ENCODE data around the gene C15orf61.

C15orf61 gene

GRCh38 chr15:67515090-67515489, 5.8 kb upstream of the C15orf61 start:
- no peak for DNase-seq

- DNase-seq = no peak
Measured at GRCh38 chr15:67515557-67515956, 5.4 kb upstream of the C15orf61 start.

- no peak for DNase-seq
Measured at GRCh38 chr15:67520321-67521028, 456 bp upstream of the C15orf61 start.

- no peak for DNase-seq
Measured at GRCh38 chr15:67521783-67522568, 1.0 kb downstream of the C15orf61 start.

DNA sequence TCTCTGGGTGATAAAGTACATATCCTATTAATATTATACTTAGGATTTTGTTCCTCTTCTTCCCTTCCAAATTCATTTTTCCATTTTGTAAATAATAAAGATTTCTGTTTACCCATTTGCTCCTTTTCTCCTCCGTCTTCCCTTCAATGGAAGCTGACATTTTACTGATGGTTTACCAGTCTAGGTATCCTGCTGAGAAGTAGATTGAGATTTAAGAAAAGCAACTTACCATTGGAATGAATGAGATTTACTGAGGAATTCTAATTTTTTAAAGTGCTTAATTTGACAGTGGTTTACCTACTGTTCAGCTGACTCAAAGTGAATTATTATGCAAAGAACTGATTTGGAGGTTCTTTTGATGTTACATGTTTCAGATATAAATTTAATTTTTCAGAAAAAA, 2.4 kb downstream of the C15orf61 start:
- no peak for DNase-seq

- no peak for DNase-seq
Measured at GRCh38 chr15:67524235-67524634, 3.3 kb downstream of the C15orf61 start.

- no peak for DNase-seq
Measured at GRCh38 chr15:67528513-67528912, 7.6 kb downstream of the C15orf61 start.

DNA sequence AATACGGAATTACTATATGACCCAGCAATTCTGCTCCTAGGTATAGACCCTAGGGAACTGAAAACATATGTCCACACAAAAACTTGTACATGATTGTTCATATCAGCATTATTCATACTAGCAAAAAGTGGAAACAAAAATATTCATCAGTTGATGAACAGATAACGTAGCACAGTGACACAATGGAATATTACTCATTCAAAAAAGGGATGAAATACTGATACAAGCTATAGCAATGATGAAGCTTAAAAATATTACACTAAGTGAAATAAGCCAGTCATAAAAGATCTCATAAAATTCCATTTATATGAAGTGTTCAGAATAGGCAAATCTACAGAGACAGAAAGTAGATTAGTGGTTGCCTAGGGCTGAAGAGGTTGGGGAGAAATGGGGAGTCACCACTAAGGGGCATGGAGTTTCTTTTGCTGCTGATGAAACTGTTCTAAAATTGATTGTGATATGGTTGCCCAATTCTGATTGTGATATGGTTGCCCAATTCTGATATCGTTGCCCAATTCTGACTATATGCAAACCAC, 10.5 kb downstream of the C15orf61 start:
- DNase-seq = no peak

DNA sequence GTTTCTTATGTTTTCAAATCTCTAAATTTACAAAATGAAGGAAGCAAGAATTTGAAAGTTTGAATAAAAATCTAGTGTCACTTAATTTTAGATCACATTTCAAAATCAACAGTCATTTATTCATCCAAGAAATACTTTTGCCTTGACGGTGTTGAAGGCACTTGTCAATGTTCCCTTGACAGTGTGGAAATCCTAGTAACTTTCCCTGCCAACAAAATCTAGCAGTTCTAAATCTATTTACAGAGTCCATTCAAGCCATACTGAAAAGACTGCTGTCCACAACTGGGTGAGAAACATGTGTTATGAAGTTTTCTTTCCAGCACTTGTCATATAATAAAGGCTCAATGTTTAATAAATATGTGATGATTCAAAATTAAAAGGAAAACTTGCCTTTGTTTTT, 12.9 kb downstream of the C15orf61 start:
- DNase-seq = no peak

GRCh38 chr15:67534360-67534759, 13.4 kb downstream of the C15orf61 start:
- no peak for DNase-seq

GRCh38 chr15:67537771-67538170, 16.8 kb downstream of the C15orf61 start:
- DNase-seq = no peak

DNA sequence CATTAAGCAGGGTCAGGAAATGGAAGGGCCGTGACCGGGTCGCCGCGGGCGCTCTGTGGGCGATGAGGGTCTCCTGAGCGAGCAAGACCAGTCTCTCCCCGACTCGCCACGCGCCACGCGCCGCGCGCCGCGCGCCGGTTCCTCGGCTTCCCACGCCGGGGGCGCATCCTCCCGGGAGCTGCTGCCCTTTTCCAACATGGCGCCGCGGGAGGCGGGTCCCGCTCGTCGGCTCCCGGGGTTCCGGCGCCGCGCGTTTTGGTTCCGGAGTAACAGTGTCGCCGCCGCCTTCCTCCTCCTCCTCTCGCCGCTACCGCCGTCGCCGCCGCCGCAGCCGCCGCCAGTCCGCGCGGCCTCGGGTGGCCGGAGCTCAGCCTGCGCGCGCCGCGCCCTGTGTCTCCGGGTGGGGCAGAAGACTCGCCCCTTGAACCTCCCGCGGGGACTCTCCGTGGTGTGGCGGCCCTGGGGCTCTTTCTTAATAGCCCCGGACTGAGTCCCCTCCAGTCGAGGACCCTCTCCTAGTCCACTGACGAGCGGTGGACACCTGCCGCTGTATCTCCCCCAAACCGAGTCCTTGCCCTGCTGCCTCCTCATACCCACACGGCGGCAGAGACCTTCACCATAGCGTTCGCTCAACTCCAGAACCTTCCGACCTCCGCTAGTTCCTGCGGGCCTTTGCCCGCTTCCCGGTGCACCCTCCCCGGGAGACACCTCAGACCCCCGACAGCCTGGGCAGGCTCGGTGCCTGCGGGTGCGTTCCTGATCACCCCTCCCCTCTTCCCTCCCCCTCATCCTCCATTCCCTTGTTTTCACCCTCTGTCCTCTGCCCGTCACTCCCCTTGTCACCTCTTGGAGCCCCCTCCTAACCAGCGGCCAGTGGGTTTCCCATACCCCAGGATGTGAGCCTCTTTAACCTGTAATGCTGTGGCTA, 21.8 kb downstream of the C15orf61 start, which contains the start of gene MAP2K5:
MAP2K5 (plus strand) TSS at position 284 of the 928 bp plus-strand sequence; CDS start at position 917, 633 bp downstream.
- peak; percentile 71 for DNase-seq

GRCh38 chr15:67543348-67543718, 22.4 kb downstream of the C15orf61 start:
- DNase-seq = no peak

DNA sequence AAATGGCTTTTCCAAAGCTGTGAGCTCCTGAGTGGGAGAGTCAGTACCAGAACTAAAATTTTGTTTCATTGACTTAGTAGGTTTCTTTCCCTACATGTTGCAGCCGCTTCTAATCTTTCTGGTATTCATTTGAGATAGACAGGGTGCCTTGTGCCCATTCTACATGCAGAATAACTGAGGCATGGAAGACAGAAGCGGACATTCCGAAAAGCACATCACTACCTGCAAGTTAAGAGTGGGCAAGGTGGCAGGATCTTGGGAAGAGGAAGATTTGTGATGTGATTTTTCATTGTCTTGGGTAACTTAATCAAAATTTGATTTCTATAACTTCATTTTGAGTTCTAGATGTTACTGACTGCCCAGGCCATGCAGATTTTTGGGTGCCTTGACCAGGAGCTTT, 23.5 kb downstream of the C15orf61 start:
- no peak for DNase-seq

GRCh38 chr15:67545864-67546263, 24.9 kb downstream of the C15orf61 start:
- no peak for DNase-seq

DNA sequence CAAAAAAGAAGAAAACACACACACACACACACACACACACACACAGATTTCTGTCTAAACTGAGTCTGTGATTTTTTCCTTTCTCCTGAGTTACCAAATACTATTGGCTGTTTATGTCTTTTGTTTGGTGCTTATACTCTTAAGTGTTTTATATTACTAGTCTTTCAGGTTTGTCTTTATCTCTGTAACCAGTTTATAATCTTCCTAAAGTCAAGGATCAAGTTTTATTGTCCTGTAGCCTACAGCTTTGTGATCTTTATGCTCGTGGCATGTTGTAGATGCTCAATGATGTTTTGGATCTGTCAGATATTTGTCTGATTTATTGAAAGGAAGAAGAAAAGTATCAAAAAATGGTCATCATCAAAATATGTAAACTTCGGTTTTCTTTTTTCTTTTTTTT, 26.1 kb downstream of the C15orf61 start:
- no peak for DNase-seq

DNA sequence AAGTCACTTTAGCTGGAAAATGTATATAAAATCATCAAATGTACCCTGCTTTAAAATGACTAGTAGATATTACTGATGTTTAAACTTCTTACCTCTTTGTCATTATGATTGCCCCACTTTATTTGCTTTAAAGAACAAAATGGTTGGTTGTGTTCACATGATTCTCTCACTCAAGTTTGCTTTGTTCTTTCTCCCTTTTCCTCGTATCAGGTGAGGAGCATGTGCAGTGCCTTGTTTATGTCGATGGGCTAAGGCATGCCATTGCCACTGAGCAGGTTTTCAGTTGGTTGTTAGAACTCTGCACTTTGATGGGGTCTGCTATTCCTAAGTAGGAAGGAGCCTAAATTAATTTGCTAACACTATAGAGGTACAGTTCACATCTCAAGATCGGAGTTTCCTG, 26.9 kb downstream of the C15orf61 start:
- DNase-seq = no peak

GRCh38 chr15:67548236-67548852, 27.4 kb downstream of the C15orf61 start:
- no peak for DNase-seq

DNA sequence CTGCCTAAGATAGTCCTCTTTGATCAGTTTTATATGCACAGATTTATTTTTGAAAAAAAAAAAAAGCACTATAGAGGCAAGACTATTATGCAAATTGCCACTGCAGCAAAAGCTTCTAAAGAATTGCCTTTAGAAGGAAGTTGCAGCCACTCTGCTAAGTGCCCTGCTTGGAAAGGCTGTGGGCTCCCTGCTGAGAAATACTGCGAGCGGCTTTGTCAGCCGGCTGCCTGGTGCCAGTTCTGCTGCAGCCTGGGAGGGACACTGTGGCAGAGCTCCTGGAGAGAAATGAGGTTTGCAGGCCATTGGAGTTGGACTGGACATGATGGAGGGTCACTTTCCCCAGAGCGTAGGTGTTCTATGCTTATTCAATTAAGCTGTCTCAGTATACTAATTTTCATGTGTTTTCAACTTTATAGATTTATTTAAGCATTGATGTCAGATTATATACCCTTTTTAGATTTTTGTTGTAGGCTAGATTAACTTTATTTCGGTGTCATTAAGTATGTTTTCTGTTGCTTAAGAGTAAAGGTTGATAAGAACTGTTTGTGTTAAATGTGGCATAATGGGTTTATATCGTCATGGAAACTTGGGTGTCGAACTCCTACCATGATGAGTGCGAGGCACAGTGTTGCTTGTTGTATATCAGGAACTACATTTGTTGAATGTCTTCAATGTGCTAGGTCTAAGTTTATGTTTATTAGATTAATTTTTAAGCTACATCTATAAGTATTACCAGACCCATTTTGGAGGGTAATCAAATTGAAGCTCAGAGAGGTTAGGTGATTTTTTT, 28.1 kb downstream of the C15orf61 start:
- DNase-seq = no peak

DNA sequence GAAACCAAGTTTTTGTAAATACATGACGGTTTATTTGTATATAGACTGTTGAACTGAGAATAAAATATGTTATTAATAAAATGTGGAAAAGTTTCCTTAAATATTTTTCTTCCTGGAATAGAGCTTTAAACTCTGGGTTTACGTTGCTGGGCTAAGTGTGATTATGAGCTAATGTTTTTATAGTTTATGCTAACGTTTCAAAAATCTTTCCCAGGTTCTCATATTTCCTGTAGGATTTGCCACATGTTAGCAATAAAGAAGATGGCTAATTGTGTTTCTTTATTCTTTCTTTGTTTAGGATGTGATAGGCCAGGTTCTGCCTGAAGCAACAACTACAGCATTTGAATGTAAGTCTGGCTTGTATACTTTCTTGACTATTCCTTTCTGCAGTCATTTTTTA, 28.8 kb downstream of the C15orf61 start:
- DNase-seq = no peak

DNA sequence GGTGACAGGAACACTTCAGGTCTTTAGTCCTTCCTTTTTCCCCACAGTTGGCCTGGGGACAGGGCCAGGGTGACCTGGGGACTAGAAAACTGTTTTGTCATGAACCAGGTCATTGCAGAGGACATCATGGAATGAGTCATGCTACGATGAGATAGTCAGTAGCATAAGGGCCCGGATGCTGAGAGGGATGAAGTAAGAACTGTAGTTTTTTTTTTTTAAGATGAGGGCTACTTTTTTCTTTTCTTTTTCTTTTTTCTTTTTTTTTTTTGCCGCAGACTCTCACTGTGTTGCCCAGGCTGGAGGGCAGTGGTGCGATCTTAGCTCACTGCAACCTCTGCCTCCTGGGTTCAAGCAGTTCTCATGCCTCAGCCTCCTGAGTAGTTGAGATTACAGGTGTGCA, 29.6 kb downstream of the C15orf61 start:
- DNase-seq = no peak
